D341Med (cell line): ENCODE data around the gene INPP5E.

Source experiments
- DNase-seq: peaks from one replicate; pipeline ENCODE4 v3.0.0; 2012; ENCODE audit warnings: low spot score

The INPP5E gene

GRCh38 chr9:136385015-136385414, 54.6 kb downstream of the INPP5E start:
- no peak for DNase-seq

- DNase-seq = no peak
Measured at GRCh38 chr9:136383436-136383835, 56.2 kb downstream of the INPP5E start.

GRCh38 chr9:136381966-136382513, 57.6 kb downstream of the INPP5E start:
- DNase-seq = no peak

- DNase-seq = no peak
Measured at GRCh38 chr9:136381311-136381710, 58.3 kb downstream of the INPP5E start.

- no peak for DNase-seq
Measured at GRCh38 chr9:136380381-136380780, 59.3 kb downstream of the INPP5E start.

DNA sequence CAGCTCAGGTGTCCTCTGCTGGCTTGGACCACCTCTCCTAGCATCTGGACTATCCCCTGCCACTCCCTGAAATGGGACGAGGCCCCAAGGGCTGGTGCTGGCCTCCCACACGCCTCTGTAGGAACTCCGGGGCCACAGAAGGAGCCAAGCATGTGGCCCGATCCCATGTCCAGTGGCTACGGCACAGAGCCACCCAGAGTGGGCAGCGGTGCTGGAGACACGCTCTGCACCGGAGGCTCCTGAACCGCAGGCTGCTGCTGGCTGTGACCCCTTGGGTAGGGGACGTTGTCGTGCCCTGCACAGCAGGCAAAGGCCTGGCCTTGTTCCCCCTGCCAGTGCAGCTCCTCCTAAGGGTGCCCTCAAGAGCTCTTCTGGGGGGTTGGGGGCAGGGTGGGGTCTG, 59.8 kb downstream of the INPP5E start:
- DNase-seq = no peak

DNA sequence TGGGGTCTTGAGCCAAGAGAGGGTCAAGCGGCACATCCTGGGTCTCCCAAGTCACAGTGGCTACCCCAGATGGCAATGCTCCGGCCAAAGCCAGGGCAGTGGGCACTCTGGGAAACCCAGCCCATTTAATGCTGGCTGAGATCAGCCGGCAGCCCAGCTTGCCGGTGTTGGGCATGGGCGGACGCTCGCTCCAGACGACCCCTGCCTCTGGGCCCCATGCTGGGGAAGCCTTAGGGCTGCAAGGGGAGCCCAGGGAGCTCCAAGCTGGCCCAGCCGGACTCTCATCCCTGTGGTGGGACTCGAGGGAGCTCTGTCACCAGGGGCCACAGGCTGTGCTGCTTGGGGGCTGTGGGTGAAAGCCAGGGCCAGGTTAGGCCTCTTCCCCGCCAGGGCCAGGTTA, 60.2 kb downstream of the INPP5E start:
- no peak for DNase-seq

- DNase-seq = no peak
Measured at GRCh38 chr9:136379003-136379287, 60.7 kb downstream of the INPP5E start.
